Purkinje cell (primary cell): Measurements from ENCODE around the gene CIRBP. TPM values are rescaled to one million over a fixed set of nuclear protein-coding genes. Genes with fewer than 3 reads are reported as not detected.

ENCODE experiments used
- polyA plus RNA-seq: library from polyadenylated mRNA; unstranded; fragments of >200 nt; fragmentation: Nextera tagmentation; gene quantifications from 2 replicates; pipeline ENCODE4 v1.2.1, GENCODE V29; 2014

Gene CIRBP
- polyA plus RNA-seq = 80.6 and 81.4 TPM in 2 replicates

DNA sequence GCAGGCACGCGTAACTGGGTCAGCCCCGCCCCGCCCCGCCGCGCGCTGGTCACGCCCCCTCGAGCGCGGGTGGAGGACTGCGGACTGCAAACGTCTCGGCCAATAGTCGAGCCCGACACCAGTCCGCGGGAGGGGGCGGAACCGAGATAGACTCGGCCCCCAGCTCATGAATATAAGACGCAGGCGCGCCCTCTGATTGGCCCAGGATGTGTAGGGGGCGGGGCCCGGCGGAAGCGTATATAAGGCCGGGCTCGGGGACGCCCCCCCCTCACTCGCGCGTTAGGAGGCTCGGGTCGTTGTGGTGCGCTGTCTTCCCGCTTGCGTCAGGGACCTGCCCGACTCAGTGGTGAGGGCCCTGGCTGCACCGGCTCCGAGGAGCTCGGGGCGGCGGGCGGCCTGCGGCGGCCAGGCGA lies at the start of gene CIRBP:
Gene CIRBP, plus strand, starts transcription at position 268 of the 413 bp plus-strand sequence. CDS start 1,602 bp downstream, outside the sequence.

DNA sequence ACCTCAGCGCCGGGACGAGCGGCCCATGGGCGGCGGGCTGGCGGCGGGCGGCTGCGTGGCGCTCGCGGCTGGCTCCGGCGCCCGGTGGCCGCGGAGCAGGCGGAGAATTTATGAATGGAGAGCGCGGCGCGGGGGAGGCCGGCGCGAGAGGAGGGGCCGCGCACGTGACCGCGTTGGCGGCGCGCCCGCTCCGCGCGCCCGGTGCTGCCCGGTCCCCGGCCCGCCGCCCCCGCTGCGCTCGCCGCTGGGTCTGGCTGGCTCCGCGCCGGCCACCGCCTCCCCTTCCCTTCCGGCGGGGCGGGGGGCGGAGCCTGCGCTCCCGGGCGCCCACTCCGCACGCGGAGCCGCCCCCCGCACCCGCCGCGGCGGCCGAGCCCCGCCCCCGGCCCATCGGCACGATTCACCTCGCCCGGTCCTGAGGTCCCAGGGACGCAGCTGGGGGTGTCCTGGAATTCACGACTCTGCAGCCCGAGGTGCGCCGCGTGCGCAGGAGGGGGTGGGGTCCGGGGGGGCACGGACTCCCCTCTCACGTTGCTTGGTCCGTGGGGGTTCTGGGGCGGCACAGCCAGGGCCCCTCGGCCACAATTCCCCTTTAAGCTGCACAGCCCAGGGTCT lies 31.3 kb upstream of the CIRBP start, which contains the start of gene CBARP:
Gene CBARP, minus strand, starts transcription at position 252 of the 615 bp plus-strand sequence. CDS start 1,905 bp downstream, outside the sequence.

DNA sequence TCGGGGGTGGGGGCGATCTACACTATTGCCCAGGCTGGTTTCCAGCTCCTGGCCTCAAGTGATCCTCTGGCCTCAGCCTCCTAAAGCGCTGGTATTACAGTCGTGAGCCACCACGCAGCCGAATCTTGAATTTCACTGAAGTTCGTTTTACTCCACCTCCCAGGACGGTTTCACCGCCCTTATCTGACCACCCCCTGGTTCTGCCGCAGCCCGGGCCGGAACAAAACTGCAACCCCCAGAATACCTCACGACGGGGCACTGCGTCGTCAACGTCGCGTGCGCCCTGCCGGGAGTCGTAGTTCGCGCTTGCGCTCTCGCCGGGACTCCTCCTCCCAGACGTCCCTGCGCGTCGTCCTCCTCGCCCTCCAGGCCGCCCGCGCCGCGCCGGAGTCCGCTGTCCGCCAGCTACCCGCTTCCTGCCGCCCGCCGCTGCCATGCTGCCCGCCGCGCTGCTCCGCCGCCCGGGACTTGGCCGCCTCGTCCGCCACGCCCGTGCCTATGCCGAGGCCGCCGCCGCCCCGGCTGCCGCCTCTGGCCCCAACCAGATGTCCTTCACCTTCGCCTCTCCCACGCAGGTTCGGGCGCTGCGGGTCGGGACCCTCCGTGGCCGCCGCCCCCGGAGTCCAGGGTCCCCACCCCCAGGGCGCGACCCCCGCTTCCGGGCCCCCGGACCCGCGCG lies 27.6 kb upstream of the CIRBP start, which contains the start of gene ATP5F1D:
Gene ATP5F1D, plus strand, starts transcription at position 335 of the 679 bp plus-strand sequence. Its CDS starts 100 bp downstream, at position 435.

DNA sequence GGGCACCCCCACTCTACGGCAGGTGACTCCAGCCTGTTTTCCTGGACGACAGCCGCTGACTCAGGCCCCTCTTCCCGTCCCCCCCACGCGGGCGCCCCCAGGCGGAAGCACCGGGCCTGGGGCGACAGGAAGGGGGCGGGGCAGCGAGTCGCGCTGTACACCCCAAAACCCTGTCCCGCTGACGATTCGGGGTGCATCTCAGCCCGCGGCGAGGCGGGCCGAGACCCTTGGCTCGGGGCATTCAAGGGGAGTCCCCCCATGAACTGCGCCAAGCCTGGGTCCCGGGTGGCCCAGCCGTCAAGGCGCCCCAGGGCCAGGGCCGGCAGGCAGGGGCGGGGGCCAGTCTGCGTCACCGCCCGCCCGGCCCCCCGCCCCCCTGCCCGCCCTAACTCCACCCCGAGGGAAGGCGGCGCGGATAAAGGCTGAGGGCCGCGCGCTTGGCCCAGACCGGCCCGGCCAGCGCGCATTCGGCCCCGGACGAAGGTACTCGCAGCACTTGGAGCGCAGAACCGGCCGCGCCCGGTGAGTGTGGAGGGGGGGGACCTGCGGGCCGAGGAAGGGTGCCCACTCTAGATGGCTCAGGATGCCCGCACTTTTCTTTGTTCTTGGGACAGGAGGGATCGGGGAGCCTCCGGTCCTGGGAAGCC lies 20.9 kb upstream of the CIRBP start, which contains the start of gene MIDN:
Gene MIDN, plus strand, starts transcription at position 445 of the 647 bp plus-strand sequence. CDS start 1,714 bp downstream, outside the sequence.

DNA sequence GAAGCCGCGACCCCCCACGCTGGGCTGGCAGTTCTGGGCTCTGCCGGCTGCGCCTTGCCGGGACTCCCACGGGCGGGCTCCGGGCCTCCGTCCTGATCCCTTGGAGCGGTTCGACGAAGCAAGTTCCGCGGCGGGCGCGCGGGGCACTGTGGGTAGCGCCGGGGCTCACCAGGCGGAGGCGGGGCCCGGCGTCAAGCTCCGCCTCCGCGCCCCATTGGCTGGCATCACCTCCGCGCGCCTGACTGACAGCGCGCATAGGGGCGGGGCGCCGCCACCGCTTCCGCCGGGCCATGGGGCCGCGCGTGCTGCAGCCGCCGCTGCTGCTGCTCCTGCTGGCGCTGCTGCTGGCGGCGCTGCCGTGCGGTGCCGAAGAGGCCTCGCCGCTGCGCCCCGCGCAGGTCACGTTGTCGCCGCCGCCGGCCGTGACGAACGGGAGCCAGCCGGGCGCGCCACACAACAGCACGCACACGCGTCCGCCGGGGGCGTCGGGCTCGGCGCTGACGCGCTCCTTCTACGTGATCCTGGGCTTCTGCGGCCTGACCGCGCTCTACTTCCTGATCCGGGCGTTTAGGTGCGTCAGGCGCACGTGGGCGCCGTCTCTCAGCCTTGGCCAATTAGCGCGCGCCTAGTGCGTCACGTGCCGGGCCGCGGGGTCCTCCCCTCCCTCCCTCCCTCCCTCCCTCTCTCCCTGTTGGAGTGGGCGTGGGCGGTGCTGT lies 6.3 kb downstream of the CIRBP start, which contains the start of gene FAM174C:
Gene FAM174C, plus strand, starts transcription at position 271 of the 716 bp plus-strand sequence. Its CDS starts 20 bp downstream, at position 291.

DNA sequence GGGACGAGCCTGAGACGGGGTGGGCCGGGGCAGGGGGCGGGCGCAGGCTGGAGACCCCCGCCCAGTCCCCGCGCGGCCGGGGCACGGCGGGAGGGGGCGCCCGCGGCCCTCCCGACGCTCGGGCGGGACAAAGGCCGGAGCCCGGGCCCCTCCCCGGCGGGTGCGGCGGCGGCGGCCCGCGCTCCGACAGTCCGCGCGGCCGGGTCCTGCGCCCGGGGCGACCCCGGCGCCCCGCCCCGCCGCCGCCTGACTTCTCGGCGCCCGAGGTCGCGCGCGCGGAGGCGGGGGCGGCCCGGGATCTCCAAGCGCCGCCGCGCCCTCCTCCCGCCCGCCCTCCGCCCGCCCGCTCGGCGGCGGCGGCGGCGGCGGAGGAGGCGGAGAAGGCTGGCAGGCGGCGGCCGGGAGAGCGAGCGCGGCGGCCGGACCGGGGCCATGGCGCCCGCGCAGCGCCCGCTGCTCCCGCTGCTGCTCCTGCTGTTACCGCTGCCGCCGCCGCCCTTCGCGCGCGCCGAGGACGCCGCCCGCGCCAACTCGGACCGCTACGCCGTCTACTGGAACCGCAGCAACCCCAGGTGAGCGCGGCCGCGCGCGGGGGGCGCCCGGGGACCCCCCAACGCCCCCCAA lies 16.7 kb downstream of the CIRBP start, which contains the start of gene EFNA2:
Gene EFNA2, plus strand, starts transcription at position 137 of the 624 bp plus-strand sequence. Its CDS starts 296 bp downstream, at position 433.

Other genes starting within 250 kb of the CIRBP start
- 2.3 and 6.2 TPM in 2 replicates for gene TMEM259, start 248.2 kb upstream of the CIRBP start, polyA plus RNA-seq
- not detected in 2 replicates for gene RNU6-2, start 247.8 kb upstream of the CIRBP start, polyA plus RNA-seq
- gene CNN2, start 242.7 kb upstream of the CIRBP start, polyA plus RNA-seq = 0.78 TPM in 1 of 2 replicates, not detected in the other
- 2.1 TPM in 1 of 2 replicates, not detected in the other for gene ABCA7, start 229.2 kb upstream of the CIRBP start, polyA plus RNA-seq
- gene ARHGAP45, start 202.2 kb upstream of the CIRBP start, polyA plus RNA-seq = not detected in 2 replicates
- gene POLR2E, start 174.0 kb upstream of the CIRBP start, polyA plus RNA-seq = 10.2 and 26.5 TPM in 2 replicates
- gene GPX4, start 165.3 kb upstream of the CIRBP start, polyA plus RNA-seq = 152 and 277 TPM in 2 replicates
- gene SBNO2, start 95.1 kb upstream of the CIRBP start, polyA plus RNA-seq = 0.07 TPM in 1 of 2 replicates, not detected in the other
- 0.17 and 0.27 TPM in 2 replicates for gene STK11, start 63.6 kb upstream of the CIRBP start, polyA plus RNA-seq
- gene CBARP, start 31.3 kb upstream of the CIRBP start, polyA plus RNA-seq = 0.25 and 0.26 TPM in 2 replicates
- gene ATP5F1D, start 27.6 kb upstream of the CIRBP start, polyA plus RNA-seq = 71.5 and 78.2 TPM in 2 replicates
- 0.46 and 1.2 TPM in 2 replicates for gene MIDN, start 20.7 kb upstream of the CIRBP start, polyA plus RNA-seq
- gene FAM174C, start 6.2 kb downstream of the CIRBP start, polyA plus RNA-seq = 7.3 and 10.2 TPM in 2 replicates
- gene EFNA2, start 16.5 kb downstream of the CIRBP start, polyA plus RNA-seq = not detected in 2 replicates
- 41.5 and 71.7 TPM in 2 replicates for gene NDUFS7, start 114.6 kb downstream of the CIRBP start, polyA plus RNA-seq
- gene GAMT, start 132.2 kb downstream of the CIRBP start, polyA plus RNA-seq = 9.0 TPM in 2 replicates
- gene DAZAP1, start 138.3 kb downstream of the CIRBP start, polyA plus RNA-seq = 4.6 and 5.4 TPM in 2 replicates
- 661 and 694 TPM in 2 replicates for gene RPS15, start 169.1 kb downstream of the CIRBP start, polyA plus RNA-seq
- gene APC2, start 180.8 kb downstream of the CIRBP start, polyA plus RNA-seq = 0.60 and 1.2 TPM in 2 replicates
- 1.2 and 1.5 TPM in 2 replicates for gene C19orf25, start 209.9 kb downstream of the CIRBP start, polyA plus RNA-seq
- not detected in 2 replicates for gene PCSK4, start 221.0 kb downstream of the CIRBP start, polyA plus RNA-seq
- 2.2 and 3.7 TPM in 2 replicates for gene REEP6, start 221.8 kb downstream of the CIRBP start, polyA plus RNA-seq
- gene ADAMTSL5, start 243.7 kb downstream of the CIRBP start, polyA plus RNA-seq = not detected in 2 replicates